Measurements from ENCODE around the gene FREM2. TPM values are rescaled to one million over a fixed set of nuclear protein-coding genes. Genes with fewer than 3 reads are reported as not detected.

FREM2 gene
- under 0.01 TPM in 1 of 2 replicates, not detected in the other for total RNA-seq

GRCh38 chr13:38686577-38687245, at the start of gene FREM2:
TSS of gene FREM2 (plus strand) at chr13:38687077. CDS start at chr13:38687345, 268 bp downstream.

